PC-9 (cell line): ENCODE measurements around the gene PARP2. TPM values are rescaled to one million over a fixed set of nuclear protein-coding genes. Genes with fewer than 3 reads are reported as not detected.

Source experiments
- BruUV-seq: library from RNA; stranded (reverse); fragments of 400-500 nt; replicated peaks from 2 replicates; lab custom pipeline; 2021; lab: Mats Ljungman, UMichigan
- CTCF ChIA-PET: fragments of 300-600 bp; sonication (Branson Sonifier 250); formaldehyde crosslinking; loops from one replicate; lab custom pipeline; 2022; ENCODE audit warnings: antibody characterized with exemption; lab: Charles Lee
- POLR2A ChIA-PET: fragments of 300-600 bp; sonication (Branson Sonifier 250); formaldehyde crosslinking; loops from one replicate; lab custom pipeline; 2022; ENCODE audit warnings: antibody characterized with exemption; ENCODE audit not compliant: unreplicated experiment; lab: Charles Lee
- DNase-seq, 2 experiments: peaks; one replicate each; pipeline versions ENCODE4 v3.0.0 to v3.0.0-alpha.2; 2015 to 2022; ENCODE audit warnings: mixed read lengths in 1 of 2
- H2AFZ ChIP-seq: fragments of 200-600 bp; sonication (generic); 2 replicates; pipeline ENCODE4 v1.8.1; 2017; ENCODE audit warnings: antibody characterized with exemption
- H3F3A ChIP-seq: fragments of 200-600 bp; sonication (generic); 2 replicates; pipeline ENCODE4 v1.8.1; 2017; ENCODE audit warnings: antibody characterized with exemption, mild to moderate bottlenecking, low read depth; ENCODE audit not compliant: insufficient read depth
- H3K27ac ChIP-seq: fragments of 200-600 bp; sonication (generic); 2 replicates; pipeline ENCODE4 v1.6.1; 2016; ENCODE audit warnings: mixed run types
- H3K27me3 ChIP-seq: fragments of 200-600 bp; sonication (generic); 2 replicates; pipeline ENCODE4 v1.6.1; 2016; ENCODE audit warnings: low read depth, mixed run types; ENCODE audit not compliant: insufficient read depth
- H3K36me3 ChIP-seq: fragments of 200-600 bp; sonication (generic); 2 replicates; pipeline ENCODE4 v1.6.1; 2016; ENCODE audit warnings: low read depth, mixed run types
- H3K4me1 ChIP-seq: fragments of 200-600 bp; sonication (generic); replicated peaks from 2 replicates; pipeline ENCODE4 v1.6.1; 2016; ENCODE audit warnings: mixed run types; ENCODE audit not compliant: insufficient read depth
- H3K4me2 ChIP-seq: fragments of 200-600 bp; sonication (generic); 2 replicates; pipeline ENCODE4 v1.6.1; 2017; ENCODE audit warnings: mixed run types
- H3K4me3 ChIP-seq: fragments of 200-600 bp; sonication (generic); 2 replicates; pipeline ENCODE4 v1.6.1; 2016; ENCODE audit warnings: mixed run types
- H3K79me2 ChIP-seq: fragments of 200-600 bp; sonication (generic); 2 replicates; pipeline ENCODE4 v1.6.1; 2017; ENCODE audit warnings: low read depth, mixed run types
- H3K9me2 ChIP-seq: fragments of 200-600 bp; sonication (generic); 2 replicates; pipeline ENCODE4 v1.8.1; 2017; ENCODE audit warnings: mild to moderate bottlenecking; ENCODE audit not compliant: insufficient read depth
- H3K9me3 ChIP-seq: fragments of 200-600 bp; sonication (generic); 2 replicates; pipeline ENCODE4 v1.8.1; 2016; ENCODE audit warnings: low read depth; ENCODE audit not compliant: insufficient read depth
- H4K20me1 ChIP-seq: fragments of 200-600 bp; sonication (generic); 2 replicates; pipeline ENCODE4 v1.8.1; 2017; ENCODE audit not compliant: insufficient read depth
- CTCF ChIP-seq: fragments of 200-600 bp; sonication (generic); conservative IDR thresholded peaks from 2 replicates; pipeline ENCODE4 v1.6.1; 2017; ENCODE audit warnings: mixed run types, antibody characterized with exemption, mild to moderate bottlenecking, moderate library complexity
- EZH2 ChIP-seq: fragments of 200-600 bp; sonication (generic); IDR thresholded peaks from 2 replicates; pipeline ENCODE4 v1.8.0; 2017; ENCODE audit warnings: antibody characterized with exemption, low read depth
- intact Hi-C: fragments of 100-400 bp; cut with micrococcal nuclease; formaldehyde crosslinking; loops from one replicate; pipeline ENCODE4 v1.10.0; 2022; ENCODE audit not compliant: unreplicated experiment
- total RNA-seq: library from RNA; stranded (reverse); gene quantifications from 2 replicates; pipeline ENCODE4 v1.2.3, GENCODE V29; 2021

Gene PARP2
- total RNA-seq, 1 experiment from 2014 or later: 22.1 TPM

DNA sequence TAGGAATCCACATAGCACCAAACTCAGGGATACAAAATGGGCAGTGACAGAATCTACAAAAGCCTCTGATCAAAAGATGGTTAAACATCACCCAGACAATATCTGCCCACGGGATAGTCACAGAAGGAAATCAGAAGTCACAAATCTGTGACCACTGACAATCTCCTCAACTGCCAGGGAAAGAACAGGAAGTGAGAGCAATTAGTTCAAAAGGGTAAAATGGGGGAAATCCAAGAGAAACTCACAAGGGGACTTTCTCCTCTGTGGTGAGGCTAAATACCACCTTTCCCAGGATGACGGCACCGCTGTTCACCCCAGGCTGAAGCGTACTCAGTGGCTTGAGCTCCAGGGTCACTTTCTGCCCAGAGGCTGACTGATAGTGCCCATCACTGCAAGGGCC lies 48.4 kb upstream of the PARP2 start:
- CTCF ChIA-PET: no interaction called here

GRCh38 chr14:20302042-20302755 lies 41.2 kb upstream of the PARP2 start:
- H4K20me1 ChIP-seq: no peaks in the 10 kb centered on the region
- ChIA-PET POLR2A (no interaction called here), CTCF (no interaction called here)
- no peak for TF ChIP-seq CTCF
- no peak for TF ChIP-seq EZH2
- H3K9me2 ChIP-seq: no peaks in the 10 kb centered on the region
- peaks cover 7% of the 10 kb centered on the region for H3K4me1 ChIP-seq
- intact Hi-C loops: no loop called here
- no peaks in the 10 kb centered on the region for H3K9me3 ChIP-seq
- H3K4me3 ChIP-seq: no peak overlapping the region
- H3K27ac ChIP-seq: no peak overlapping the region
- no peak overlapping the region for H3K4me2 ChIP-seq
- H3K79me2 ChIP-seq: peaks cover 10% of the 10 kb centered on the region
- H3K27me3 ChIP-seq: no peaks in the 10 kb centered on the region
- no peaks in the 10 kb centered on the region for H3K36me3 ChIP-seq
- no peaks in the 10 kb centered on the region for H3F3A ChIP-seq
- DNase-seq: no peak
- no peak overlapping the region for H2AFZ ChIP-seq
- BruUV-seq: no TSS peak

More for the DNA sequence above, 48.4 kb upstream of the PARP2 start:
- Histone ChIP-seq H3K36me3 (no peaks in the 10 kb centered on the region), H3K9me3 (no peaks in the 10 kb centered on the region), H3K4me3 (no peak overlapping the region), H3K9me2 (no peaks in the 10 kb centered on the region), H3F3A (no peaks in the 10 kb centered on the region), H3K27ac (peak overlapping the region; percentile 19; the same call in 1 of the 2 replicates), H4K20me1 (no peaks in the 10 kb centered on the region), H3K27me3 (no peaks in the 10 kb centered on the region), H3K4me1 (no peaks in the 10 kb centered on the region), H3K4me2 (no peak overlapping the region), H2AFZ (no peak overlapping the region), H3K79me2 (no peaks in the 10 kb centered on the region)
- intact Hi-C loops: no loop called here
- POLR2A ChIA-PET: no interaction called here
- TF ChIP-seq CTCF (no peak), EZH2 (no peak)
- BruUV-seq: no TSS peak
- DNase-seq: no peak

- H3K4me2 ChIP-seq: peak within 1 kb of the TSS; percentile 87
- intact Hi-C loops: no loop called here
- H3F3A ChIP-seq: no peaks in the 10 kb centered on the region
- H3K9me2 ChIP-seq: no peaks in the 10 kb centered on the region
- peaks cover 7% of the 10 kb centered on the region for H3K4me1 ChIP-seq
- H3K27me3 ChIP-seq: no peaks in the 10 kb centered on the region
- CTCF ChIA-PET: no interaction called here
- peak within 1 kb of the TSS; percentile 97 for H2AFZ ChIP-seq
- H3K9me3 ChIP-seq: no peaks in the 10 kb centered on the region
- H3K4me3 ChIP-seq: peak within 1 kb of the TSS; percentile 88
- DNase-seq: peak; percentile 64 to 78
- peaks cover 10% of the 10 kb centered on the region for H3K79me2 ChIP-seq
- H3K27ac ChIP-seq: no peak within 1 kb of the TSS
- TSS peak; percentile 66 for BruUV-seq
- peak; percentile 81 for TF ChIP-seq CTCF
- no peak for TF ChIP-seq EZH2
- no peaks in the 10 kb centered on the region for H4K20me1 ChIP-seq
- POLR2A ChIA-PET: no interaction called here
- no peaks in the 10 kb centered on the region for H3K36me3 ChIP-seq
Observed at GRCh38 chr14:20305265-20306078, 38.0 kb upstream of the PARP2 start, which contains the start of gene TTC5. TTC5 (minus strand) TSS chr14:20305951; CDS start chr14:20305937, 14 bp downstream.
